ENCODE data around the gene KIAA0753.
A peak's percentile ranks its signal among the peaks of the same experiment; 100 is the strongest.

The KIAA0753 gene

DNA sequence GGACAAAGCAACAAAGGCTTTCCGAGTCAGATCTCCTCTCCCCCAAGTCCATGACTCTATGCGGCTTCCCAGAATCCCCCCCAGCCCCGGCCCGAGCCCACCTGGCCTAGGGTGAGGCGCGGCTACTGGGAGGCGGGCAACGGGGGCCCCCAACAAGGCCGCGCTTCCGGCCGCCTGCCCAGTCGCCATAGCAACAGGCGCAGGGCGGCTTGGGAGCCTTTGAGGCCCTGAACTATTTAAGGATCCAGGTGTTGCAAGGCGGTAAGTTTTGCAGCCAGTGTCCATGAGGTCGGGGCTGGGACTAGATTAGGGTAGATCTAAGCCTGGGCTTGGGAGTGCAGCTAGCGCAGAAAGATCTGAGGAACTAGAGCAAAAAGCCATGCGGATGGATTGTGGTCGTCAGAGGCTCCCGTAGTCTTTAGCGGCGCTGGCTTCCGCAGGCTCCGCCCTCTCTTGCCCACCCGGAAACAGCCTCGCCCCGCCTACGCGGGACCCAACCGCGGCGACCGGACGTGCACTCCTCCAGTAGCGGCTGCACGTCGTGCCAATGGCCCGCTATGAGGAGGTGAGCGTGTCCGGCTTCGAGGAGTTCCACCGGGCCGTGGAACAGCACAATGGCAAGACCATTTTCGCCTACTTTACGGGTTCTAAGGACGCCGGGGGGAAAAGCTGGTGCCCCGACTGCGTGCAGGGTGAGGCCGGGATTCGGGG, at the start of gene KIAA0753, which contains the start of gene TXNDC17:
TSS of gene KIAA0753 (minus strand) at position 176 of the 711 bp plus-strand sequence. CDS start 5,608 bp downstream, outside the sequence.
TSS of gene TXNDC17 (plus strand) at position 525 of the 711 bp plus-strand sequence. CDS start at position 548, 23 bp downstream.
- DNase-seq: peak; percentile 89

DNA sequence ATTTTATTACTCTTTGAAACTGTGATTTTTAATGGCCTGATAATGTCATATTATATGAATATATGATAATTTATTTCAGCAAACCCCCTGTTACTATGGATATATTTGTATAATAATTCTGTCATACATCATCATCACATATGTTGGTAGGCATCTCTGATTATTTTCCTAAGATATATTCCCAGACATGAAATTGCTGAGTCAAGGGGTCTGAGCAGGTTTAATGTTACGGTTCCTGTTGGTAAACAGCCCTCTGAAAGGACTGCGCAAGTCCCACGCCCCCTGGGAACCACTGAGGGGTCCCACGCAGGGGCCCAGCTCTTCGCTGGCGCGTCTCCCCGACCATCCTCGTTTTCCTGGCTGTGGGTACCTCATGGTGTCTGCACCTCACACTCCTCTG, 48.4 kb upstream of the KIAA0753 start:
- no peak for DNase-seq

DNA sequence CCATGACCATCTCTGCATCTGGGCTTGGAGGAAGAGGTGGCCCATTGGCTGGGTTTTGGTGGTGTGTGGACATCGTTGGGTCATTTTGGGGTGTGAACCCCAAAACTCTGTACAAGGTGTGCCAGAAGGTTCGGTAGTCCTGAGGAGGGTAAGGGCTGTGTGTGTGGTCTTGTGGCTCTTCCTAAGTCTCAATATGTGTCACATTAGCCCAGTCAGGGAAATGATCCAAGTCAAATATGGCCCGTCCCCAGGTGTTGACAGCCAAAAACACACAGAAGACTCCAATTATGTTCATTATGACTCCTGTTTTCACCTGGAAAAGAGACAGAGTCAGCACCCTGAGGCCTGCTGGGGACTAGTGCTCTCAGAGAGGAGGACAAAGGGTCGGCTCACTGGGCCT, 45.5 kb upstream of the KIAA0753 start:
- no peak for DNase-seq

DNA sequence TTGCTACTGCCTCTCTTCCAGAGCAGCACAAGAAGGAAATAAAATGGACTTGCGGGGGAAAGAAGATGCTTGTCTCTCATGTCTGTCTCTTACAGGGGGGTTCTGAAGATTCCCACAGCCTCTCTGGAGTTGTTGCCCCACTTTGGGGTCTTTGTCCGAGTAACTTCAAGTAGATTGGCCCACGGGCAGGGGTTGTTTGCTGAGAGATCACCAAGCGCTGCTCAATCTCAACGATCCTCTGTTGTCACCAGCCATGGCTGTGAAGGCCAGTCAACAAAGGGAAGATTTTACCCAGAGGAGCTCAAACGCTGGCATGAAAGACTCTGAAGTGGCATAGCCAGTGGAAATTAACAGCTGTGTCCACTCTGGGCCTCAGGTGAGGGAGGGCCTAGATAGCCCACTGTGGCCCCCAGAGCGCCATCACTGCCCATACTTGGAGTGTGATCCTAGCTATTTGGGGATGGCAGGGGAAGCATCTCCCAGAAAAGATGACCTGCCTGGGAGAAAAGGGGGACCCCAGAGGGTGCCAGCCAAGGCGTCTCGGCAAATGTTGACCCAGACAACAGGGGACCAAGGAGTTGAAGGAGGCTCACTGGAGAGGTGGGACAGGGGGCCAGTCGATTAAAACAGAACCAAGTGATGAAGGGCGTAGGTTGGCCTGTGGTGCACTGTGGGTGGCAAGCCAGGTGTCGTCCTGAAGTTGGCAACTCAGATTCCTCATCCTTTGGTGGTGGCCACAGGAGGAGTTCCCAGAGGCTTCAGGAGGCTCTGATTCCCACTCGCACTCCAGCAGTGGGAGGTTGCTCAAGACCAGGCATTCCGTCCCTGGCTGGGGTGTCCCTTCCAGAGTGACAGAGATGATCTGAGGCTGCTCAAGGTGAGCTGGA, 44.6 kb upstream of the KIAA0753 start:
- DNase-seq: no peak

DNA sequence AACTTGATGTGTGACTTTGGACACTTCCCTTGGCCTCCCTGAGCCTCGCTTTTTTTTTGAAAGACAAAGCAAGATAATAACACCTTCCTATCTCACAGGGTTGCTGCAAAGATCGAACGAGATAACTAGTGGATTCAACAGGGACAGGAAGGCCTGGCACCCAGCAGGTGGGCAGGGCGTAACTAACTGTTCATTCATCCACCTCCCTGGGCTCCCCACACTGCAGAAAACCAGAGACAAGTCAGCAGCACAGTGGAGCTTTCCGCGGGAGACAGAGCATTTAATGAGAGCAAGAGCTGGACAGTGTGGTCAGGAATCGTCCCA, 43.9 kb upstream of the KIAA0753 start:
- no peak for DNase-seq

DNA sequence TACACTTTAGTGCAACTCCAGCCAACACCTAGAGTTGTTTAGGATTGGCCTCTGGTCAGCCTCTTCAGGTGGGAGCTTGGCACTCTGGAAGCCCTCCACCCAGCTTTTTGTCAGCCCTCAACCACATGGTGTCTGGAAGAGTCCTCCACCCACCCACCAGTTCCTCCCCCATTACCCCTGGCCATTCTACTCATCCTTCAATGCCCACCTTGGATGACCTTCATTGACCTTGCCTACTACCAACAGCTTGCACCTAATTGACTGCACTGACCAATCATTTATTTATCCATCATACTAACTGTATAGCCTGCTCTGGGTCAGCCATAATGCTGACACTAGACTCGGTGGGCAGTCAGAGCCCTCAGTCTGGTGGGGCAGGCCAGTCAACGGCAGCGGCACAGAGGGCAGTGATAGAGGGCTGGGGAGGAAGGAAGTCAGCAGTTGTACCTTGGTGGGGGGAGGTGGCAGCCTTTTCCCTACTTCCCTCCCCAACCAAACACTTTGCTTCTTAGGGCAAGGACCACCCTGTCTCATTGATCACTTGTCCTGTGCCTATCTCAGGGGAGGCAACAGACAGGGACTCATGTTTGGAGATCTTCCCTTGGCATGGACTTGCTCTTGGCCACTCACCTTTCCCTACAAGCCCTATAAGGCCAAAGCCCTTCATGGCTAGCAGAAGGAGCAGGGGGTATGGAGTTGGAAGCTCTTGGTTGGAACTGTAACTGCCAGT, 43.4 kb upstream of the KIAA0753 start:
- no peak for DNase-seq

DNA sequence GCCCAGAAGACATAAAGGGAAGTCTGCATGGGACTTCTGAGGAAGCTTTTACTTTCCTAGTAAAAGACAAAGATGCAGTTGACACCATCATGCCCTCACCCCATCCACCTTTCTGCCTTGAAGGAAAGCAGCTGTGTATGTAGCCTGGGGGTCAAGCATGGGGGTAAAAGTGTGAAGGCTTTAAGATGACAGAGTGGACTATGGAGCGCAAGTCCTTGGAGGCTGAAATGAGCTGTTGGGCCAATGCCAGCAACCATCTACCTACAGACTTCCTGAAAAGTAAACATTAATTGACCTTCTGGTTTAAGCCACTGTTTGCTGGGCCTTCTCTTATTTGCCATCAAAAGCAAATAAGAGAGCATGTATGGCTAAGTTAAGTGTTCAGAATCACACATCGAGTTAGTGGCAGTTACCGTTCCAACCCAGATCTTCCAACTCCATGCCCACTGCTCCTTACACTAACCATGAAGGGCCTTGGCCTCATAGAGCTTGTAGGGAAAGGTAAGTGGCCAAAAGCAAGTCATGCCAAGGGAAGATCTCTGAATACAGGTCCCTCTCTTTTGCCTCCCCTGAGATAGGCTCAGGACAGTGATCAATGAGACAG, 42.7 kb upstream of the KIAA0753 start:
- DNase-seq: no peak

DNA sequence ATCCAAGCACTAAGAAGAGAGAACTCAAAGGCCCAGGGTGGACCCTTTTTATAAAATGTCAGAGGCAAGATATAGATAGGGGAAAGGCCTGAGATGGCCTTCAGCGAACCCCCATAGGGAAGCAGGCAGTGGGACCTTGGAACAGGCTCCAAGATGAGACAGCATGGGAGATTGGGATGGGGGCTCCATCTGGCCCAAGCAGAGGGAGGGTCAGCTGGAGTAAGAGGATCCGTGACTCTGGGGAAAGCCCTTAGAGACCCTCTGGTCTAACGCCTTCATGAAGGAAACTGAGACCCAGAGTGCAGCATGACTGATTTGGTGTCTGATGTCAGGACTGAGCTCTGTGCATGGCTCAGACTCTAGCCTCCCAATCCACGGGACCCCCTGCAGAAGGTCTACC, 41.8 kb upstream of the KIAA0753 start:
- DNase-seq: no peak

DNA sequence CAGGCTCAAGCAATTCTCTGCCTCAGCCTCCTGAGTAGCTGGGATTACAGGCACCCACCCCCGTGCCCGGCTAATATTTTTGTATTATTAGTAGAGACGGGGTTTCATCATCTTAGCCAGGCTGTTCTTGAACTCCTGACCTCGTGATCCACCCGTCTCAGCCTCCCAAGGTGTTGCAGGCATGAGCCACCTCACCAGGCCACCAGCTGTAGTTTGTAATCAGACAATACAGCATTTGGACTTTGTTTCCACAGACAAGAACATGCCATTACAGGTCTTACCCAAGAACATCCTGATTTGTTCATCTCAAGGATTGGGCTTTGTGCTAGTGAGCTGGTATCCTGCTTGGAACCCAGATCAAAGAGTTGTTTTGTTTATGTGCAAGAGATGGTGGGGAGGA, 41.2 kb upstream of the KIAA0753 start:
- DNase-seq: no peak

DNA sequence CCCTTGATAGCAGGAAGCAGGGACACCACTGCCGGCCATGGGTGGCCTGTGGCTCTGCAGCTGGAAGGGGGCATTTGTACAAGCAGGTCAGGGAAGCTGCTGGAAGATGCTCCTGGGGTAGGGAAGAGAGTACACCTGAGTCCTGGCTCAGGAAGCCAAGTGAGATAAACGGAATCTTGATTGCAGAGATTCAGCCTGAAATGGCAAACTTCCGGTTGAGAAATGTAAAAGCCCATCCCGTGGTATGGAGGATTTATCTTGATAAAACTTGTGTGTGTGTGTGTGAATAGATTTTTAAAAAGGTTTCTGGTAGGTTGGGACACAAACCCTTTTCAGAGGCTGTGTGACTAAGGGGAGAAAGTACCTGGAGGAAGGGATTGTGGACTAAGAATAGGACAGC, 40.7 kb upstream of the KIAA0753 start:
- DNase-seq: no peak

DNA sequence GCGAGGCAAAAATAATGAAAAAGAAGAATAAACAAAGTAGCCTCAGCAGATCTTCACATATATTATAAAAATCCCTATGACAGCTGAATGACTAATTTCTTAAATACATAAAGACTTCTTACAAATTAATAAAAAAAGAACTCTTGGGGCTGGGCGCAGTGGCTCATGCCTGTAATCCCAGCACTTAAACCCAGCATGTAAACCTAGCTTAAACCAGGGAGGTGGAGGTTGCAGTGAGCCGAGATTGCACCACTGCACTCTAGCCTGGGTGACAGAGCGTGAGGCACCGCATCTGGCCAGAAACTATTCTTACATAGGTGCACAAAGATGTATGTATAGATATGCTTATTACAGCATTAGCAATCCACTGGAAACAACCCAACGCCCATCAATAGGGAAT, 38.7 kb upstream of the KIAA0753 start:
- DNase-seq: no peak

DNA sequence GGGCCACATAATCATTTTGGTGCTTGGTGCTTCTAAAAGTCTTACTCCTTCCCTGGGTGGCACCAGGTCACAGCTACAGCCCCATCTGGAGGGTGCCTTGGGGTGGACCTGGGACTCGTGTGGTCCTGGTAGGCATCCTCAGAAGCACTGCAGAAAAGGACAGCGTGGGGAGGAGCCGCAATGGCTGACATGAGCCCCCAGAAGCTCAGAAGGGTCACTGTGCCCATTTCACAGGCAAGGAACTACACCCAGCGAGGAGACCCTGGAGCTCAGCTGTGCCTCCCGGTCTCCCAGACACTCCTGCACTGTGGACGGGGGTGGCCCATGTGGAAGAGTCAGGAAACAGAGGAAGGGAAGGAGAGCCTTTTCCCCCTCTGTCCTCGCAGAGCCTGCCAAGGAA, 37.4 kb upstream of the KIAA0753 start:
- no peak for DNase-seq

DNA sequence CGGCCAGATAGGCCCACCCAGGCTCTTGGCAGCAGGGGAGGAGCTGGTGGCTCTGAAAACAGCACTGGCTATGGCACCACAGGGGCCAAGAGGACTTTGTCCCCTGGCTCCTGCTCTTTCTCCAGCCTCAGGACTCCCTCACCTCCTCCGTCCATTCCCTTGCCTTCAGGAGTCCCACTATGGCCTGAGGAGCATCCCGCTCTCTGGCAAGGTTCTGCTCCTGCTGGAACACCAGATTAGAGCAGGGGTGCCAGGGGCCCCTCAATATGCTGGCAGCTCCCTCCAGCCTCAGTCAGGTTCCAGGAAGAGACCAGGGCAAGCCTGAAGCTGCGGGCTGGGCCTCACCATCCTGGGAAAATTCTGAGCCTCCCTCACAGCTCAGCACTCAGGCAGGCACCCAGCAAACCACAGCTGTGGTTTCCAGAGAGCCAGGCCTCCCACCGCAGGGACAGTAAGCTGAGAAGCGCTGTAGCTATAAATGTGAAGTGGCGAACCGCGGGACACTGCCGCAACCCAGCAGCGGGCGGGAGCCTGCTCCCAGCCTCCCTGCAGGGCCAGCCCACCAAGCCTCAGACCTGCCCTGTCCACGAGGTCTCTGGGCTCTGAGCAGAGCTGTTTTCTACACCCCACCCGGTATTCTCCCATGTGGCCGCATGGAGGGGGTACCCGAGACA, 36.8 kb upstream of the KIAA0753 start:
- no peak for DNase-seq

DNA sequence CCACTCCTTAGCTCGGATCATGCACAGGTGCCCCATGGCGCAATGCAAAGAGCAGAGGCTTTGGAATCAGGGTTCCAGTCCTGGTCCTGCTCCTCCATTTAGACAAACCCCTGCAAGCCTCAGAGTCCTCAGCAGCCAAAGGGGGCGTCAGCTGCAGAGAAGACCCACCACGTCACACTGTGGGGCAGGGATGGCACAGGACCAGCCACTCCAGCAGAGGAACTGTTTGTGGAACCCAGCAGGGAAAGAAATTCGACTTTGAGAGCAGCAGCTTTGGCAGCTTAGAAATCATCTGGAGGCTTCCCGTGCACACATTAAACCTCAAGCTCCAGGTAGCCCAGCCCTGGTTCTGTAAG, 36.3 kb upstream of the KIAA0753 start:
- no peak for DNase-seq

DNA sequence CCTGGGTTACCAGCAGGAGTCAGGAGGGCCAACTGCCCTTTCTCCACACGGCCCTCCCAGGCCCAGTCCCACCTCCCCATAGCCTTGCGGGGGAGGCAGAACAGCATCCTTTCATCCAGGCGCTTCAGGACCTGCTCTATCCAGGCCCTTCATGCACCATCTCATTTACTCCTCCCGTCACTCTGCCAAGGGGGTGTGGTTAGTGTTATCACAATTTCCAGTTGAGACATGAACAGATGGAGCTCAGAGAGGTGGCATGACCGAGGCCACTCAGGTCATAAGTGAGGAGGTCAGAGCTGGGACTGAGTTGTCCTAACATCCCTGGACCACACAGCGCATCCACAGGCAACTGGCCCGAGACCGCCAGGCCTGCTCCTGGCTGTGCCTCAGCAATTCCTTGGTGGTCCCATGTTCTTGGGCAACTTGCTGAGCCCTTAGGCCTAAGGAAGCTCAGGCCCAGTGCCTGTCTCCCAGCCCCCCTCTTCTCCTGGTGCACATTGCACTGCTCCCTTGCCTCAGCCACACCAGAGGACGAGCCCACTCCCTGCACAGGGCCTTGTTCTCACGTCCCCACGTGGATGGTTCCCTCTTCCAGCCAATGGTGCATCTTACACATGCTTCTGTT, 34.8 kb upstream of the KIAA0753 start:
- no peak for DNase-seq

DNA sequence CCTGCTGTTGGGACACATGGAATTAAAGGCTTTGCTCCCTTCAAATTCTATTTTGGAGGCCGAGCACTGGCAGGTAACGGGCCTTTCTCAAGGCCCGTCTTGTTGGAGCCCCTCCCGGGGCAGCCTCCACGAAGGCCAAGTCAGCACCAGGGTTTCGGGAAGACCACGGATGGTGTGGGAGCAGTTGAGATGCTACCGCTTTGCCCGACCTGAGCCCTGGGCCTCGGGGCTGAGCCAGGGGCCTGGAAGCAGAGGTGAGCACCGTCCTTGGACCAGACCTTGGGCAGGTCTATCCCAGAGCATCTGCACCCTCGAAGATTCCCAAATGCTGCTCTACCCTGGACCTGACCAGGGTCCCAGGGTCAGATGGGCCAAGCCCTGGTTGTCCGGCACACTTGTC, 34.1 kb upstream of the KIAA0753 start:
- DNase-seq: no peak

DNA sequence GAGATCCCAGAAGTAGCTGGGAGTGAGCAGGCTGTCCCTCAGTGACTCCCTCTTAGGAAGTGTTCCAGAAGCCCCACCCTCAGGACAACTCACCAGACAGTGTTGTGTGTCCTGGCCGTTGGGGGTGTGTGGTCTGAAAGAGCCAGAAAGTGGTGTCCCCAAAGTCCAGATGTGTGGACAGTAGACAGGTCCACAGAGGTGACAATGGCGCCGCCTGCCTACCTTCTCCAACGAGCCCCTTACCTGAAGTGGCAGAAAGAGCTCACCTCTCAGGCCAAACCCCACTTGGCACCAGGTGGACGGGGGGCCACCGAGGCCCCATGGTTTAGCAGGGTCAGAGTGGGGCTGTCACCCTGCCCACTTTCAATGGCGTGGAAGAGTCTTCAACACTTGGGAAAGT, 30.9 kb upstream of the KIAA0753 start:
- no peak for DNase-seq

DNA sequence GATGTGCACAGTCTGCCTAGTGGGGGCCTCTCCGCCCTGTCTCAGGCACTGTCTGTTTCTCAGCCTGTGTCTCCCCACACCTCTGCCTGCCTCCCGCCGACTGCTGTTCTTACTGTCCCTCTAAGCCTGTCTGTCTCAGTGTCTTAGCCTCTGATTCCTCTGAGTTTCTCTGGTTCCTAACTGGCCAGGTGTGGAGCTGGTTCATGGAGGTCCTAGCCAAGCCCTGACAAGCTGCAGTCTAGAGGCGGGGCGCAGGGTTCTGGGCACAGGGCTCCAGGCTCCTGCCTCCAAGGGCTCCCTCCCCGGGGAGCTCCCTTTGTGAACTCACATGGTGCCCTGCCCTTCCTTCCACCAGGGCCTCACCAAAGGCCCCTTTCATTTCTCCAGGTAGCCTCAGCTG, 30.5 kb upstream of the KIAA0753 start:
- no peak for DNase-seq

DNA sequence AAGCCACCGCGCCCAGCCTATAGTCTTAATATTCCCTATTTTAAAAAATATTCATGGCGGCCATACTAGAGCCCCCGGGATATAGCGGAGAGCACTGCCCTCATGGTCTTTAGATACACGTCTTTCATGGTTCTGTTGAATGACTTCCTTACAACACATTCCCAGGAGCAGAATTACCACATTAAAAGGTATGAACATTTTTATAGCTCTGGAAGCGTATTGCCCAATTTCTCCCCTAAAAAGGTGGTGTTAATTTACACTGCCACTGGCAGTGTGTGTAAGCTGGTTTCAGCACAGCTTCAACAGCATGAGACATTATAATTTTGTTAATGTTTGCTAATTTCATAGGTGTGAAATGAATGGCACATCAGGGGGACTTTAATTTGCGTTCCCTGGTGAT, 30.1 kb upstream of the KIAA0753 start:
- no peak for DNase-seq

DNA sequence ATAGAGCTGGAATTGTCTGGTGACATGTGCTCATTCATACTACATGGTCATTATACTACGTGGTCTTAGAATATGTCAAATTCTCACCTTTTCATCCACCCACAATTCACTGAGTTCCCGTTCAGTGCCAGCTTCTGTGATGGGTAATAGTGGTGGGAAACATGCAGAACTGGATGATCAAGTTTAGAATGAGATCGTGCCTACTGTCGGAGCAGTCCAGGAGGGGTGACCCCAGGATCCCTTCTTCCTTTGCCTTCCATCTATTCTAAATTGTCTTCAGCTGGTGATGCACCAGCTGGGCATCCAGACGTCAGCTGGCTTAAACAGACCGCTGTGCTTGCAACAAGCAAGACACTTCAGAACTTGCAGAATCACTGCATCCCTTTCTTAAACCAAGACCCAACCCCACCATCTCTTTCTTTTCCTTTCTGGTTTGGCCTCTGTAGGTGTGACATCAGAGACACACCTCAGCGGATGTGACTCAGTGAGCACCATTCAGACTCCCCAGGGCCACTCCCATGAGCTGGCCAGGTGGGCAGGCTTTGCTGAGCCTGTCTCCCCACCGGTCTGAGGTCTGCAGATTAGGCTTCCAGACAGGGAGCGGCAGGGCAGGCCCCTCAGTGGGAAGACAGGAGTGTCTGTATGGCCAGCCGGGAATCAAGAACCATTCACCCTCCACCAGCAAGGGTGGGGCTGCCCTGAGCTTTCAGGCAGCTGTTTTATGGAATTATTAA, 29.1 kb upstream of the KIAA0753 start:
- DNase-seq: no peak

DNA sequence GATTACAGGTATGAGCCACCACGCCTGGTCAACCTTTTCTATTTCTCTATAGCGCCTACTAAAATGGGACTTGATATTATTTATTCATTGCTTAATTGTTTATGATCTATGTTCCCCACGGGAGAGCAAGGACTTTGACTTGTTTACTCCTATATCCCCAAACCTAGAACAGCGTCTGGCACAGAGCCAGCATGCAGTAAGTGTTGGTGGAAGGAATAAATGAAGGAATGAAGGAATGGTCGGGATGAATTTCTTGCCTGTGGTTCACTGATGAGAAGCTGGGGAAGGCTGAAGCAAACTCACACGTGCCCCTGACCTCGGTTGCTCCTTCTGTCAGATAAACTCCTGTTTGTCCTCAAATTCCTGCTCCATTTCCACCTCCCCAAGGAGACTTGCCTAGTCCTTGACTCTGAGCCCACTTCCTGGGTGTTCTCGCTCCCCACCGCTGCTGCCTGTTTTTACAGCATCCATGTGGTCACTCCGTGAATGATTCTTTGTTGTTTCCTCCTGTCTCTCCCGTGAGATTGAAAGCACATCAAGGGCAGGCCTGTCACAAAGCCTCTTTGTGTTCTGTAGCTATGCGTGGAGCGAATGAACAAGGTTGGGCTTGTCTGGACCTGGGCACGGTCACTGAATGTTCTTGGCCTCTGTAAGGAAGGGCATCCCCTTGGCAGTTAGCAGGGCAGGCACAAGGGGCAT, 28.4 kb upstream of the KIAA0753 start:
- DNase-seq: no peak
